T-helper 2 cell treated with Interferon-gamma antibody and Interleukin-4, amounts not matched to agents 100 ng/mL and 5 ng/mL, for 36 hours (primary cell): ENCODE measurements around the gene ADCY3. TPM values are rescaled to one million over a fixed set of nuclear protein-coding genes. Genes with fewer than 3 reads are reported as not detected.

Experiments used
- intact Hi-C: fragments of 100-400 bp; cut with micrococcal nuclease; formaldehyde crosslinking; loops from one replicate; pipeline ENCODE4 v1.15.1; 2023
- total RNA-seq: library from RNA; stranded (reverse); gene quantifications from 2 replicates; pipeline ENCODE4 v1.2.3, GENCODE V29; 2022

The ADCY3 gene
- total RNA-seq, 1 donor from 2014 or later = 73.3 TPM

DNA sequence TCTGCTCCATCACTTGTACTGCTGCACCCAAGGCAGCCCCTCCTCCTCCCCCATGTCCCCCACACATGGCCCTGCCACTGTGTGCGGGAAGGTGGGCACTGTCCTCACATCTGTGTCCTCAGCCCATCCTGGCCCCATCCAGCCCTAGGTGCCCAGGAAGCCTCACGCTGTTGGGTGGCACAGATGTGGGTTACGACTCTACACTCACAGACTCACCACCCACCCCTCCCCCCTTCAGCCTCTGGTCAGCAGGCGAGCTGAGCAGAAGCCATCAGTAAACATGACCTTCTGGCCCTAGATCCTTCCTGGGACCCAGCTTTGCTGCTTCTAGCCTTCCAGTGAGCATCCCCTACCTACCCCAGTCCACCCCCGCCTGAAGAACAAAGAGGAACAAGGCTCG, 43.0 kb downstream of the ADCY3 start:
- intact Hi-C loops = no loop called here

DNA sequence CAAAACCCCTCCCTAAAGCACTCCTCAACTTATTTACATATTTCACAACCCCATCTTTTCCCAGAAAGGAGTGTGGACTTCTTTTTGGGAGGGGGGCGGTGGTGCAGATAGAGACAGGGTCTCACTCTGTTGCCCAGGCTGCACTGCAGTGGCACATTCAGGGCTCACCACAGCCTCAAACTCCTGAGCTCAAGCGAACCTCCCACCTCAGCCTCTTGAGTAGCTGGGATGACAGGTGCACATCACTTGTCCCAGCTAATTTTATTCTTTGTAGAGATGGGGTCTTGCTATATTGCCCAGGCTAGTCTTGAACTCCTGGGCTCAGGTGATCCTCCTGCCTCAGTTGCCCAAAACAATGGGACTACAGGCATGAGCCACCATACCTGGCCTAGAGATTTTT, 44.1 kb downstream of the ADCY3 start:
- intact Hi-C loops = no loop called here

DNA sequence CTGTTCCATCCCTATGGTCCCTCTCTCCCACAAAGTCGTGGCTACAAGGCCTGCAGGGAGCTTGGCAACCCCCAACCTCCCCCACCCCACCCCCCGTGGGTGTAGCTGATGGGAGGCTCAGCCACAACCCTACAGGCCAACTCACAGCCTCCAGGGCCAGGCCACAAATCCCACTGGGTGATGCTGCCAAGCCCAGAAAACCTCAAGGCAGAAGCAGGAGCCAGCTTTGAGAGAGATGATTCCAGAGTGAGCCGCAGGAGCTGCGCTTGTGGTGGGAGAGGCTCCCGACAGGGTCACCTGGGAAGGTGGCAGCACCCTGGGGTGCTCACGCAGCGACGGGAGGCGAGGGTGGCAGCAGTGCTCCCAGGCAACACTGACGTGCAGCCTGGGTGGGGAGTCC, 44.8 kb downstream of the ADCY3 start:
- intact Hi-C loops = no loop called here

DNA sequence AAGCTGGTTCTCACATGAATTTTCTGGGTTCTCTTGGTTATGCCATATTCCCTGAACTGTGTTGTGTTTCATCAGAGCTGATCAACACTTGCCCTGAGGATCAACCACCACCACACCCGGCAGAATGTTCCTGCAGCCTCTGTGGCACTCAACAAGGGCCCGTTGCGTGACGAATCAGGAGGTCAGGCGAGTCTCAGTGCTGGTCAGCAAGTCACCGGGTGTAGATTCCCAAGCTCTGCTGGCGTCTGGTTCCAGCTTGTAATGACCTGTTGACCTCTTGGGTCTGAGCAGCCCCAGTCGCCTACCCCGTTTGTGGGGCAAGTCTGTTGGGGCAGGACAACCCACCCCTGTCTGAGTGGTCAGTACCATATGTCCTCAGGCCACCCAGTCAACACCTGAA, 46.0 kb downstream of the ADCY3 start:
- intact Hi-C loops = no loop called here

DNA sequence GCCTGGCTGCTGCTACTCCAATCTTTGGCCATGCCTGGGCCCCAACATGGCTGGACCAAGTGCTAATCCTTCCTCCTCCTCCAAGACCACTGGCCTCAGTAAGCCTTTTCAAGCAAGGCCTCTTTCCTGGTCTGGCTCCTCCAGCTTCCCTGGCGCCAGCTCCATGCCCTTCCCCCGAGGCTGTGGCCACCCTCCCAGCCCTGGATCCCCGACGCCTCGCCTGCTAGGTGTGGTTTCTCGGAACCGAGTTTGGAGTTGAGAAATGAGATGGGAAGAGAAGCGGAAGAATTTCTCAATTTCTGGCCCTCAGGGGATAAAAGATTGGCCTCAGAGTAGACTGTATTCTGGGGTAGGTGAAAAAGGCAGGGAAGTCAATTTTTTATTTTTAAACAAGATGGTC, 46.4 kb downstream of the ADCY3 start:
- intact Hi-C loops = no loop called here

DNA sequence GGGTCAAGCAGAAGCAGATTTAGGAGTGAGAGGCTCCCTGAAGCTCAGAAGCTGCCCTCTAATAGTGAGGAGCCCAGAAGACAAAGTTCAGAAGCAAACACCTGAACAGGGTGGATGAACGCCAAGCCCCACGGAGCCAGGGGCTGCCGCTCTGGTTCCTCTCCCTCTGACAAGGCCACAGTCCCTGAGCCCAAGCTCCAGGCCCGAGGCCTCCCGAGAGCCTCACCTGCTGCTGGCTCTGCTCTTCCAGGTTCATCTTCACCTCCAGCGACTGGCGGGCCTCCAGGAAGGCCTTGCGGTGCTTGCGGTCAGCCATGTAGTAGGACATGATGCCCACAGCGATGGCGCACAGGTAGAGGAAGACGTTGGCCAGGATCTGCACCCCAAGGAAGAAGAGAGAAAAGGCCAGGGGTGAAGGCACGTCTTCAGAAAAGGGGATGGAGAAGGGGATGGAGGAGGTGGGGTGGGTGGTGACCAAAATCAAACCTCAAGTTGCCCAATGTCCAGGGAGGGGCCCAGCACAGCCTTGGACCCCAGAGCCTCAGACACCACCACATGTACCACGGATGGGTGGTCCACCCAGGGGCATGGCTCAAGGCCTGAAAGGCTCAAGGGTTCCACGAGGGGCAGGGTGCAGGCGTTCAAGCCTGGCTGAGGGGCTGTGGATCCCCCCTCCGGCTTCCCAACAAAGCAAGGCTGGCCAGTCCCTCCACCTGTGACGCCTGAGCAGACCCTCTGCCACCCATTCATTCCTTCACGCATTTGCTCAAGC, 47.5 kb downstream of the ADCY3 start:
- intact Hi-C loops = no loop called here

DNA sequence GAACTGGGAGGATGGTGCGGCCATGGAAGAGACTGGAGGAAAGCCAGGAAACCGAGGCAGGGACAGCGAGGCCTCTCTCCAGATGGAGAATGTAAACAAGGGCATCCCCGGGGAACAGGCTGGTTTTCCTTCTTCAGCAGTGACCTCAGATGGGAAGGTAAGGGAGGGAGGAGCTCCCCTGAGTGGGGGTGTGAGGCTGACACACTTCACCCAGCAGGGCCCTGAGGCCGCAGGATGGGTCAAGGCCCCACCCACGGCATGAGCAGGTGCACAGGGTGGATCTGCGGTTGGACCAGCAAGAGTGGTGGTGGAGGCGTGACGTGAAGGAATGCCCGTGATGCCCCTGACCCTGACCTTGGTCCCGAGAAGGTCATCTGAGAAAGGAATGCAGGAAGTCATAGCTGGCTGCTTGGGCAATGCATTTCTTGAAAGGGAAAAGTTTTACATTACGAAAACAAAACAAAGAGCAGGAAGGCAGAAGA, 48.1 kb downstream of the ADCY3 start:
- intact Hi-C loops = no loop called here

DNA sequence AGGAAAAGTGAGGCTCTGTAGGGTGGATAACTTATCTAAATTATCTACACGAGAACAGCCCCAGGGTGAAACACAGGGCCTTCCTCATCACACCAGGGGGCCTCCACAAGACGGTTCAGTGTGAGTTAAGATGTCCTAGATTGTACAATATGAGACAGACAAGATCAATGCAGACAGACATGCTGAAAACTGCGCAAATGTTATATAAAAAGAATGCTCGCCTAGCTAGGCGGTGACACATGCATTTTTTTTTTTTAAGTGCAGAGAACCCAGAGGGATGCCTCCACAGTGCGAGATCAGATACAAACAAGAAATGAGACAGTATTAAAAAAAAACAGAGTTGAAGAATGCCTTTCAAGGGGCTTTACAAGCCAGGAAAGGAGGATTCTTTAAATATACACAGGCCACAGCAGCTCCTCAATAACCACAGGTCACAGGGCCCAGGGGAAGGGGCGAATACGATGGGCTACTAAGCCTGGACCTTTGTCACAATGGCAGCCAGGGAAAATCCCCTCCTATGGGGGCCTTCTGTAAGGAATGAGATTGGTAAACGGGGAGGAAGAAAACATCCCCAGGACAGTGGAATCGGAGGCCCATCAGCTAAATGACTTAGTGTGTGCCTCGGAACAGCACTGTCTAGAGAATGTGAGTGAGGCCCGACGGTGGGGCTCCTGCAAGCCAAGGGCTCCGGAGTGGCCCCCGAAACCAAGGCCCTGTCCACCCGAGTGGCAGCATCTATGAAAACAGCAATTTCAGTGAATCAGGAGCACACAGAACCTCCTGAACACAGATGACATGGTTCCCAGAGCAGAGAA, 48.9 kb downstream of the ADCY3 start:
- intact Hi-C loops = no loop called here

DNA sequence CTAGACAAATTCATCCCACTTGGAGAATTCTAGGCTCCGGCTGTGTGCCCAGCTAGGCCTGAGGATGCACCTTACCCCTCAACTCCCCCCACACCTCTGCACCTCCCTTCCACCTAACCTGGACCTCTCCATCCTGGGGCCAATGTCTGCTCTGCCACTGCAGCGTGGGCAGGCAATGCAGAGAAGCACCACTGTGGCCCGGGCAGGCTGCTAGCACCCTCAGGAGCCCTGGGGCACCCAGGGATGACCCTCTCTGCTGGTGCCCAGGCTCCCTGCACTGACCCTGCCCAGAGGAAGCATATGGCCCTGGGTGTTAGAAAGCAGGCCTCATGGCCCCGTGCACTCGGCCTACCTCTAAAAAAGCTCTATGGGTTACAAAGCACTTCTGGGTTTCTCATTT, 49.6 kb downstream of the ADCY3 start:
- intact Hi-C loops = no loop called here

DNA sequence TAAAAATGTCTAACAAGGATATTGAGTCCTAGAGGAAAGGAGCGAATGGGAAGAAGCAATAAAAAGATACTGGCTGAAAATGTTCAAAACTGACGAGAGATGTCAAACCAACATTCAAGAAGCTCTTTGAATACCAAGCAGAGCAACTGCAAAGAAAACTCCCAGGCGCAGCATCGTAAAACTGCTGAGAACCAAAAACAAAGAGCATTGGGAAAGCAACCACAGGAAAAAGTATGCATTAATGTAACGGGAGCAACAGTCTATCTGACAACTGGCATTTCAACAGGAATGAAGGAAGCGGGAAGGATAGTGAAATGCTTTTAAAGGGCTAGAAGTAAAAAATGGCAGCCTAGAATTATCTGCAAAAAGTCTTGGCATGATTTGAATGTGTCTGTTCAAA, 53.1 kb downstream of the ADCY3 start:
- intact Hi-C loops = no loop called here

DNA sequence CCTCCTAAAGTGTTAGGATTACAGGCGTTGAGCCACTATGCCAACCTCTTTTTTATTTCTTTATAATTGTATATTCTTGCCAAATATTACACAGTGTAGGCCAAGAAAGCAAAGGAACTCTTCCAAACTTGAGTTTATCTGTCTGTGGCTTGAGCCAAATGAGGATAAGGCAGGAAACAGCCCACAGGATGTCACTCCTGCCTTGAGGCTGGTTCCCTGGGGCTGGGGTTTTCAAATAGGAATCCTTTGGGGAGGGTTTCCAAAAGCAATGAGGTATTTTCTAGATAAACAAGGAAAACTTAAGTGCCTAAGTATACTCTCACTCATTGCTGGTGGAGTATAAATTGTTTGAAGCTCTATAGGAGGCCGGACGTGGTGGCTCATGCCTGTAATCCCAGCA, 56.4 kb downstream of the ADCY3 start:
- intact Hi-C loops = no loop called here

DNA sequence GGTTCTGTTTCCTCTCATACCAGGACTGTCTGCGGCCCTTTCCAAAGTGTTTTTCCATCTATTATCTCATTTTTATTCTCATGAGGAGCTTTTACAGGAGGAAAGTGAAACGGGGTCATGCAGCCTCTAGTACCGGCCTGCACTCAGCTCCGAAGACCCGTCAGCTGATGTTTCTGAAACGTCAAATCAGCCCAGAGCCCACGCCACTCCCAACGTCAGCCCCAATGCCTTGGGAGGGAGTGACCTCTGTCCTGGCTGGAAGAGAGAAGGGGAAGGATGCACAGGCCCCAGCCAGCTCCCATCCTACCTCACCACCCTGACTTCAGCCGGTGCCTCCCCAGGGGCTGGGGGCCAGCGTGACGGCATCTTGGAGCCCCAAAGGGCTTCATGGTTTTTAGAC, 58.5 kb downstream of the ADCY3 start:
- intact Hi-C loops = no loop called here

DNA sequence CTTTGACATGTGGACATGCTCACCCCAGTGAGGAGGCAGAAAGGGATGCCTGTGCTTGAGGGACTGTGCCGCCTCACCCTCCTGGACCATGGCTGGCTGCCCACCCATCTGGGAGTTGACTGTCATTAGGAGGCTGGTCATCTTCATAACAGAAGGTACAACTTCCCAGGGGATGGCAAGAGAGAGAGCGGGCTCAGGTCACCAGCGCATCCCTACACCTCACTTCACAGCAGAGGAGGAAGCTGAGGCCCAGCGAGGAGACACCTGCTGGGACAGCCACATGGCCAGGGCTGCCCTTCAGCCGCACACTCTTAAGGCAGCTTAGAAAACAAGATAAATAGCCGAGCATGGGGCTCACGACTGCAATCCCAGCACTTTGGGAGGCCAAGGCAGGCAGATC, 59.4 kb downstream of the ADCY3 start:
- intact Hi-C loops = no loop called here

DNA sequence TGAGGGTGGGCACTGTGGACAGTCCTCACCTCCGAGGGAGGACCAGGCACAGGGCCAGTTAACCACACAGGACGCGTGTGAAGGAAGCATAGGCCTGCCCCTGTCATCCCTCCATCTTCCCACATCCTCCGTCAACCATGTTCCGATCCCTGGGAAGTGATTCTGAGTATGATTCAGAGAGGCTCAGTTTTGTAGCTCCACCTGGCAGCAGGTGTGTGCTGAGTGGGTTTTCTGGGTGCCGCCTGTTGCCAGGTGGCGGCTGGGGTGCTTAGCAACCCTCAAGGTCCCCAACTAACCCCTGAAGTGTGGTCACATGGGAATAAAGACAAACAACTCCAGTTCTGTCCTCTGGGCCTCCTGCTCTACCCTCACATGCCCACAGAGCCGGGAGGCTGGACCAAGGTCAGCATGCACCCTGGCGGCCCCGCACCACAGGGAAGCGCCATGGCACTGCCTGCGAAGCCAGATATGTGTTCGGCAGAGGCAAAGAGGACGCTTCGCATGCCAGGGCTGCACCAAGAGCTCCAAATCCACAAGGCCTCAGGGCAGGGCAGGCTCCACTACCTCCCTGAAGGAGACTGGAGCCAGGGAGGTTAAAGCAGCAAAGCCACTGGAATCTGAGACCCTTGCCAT, 60.0 kb downstream of the ADCY3 start:
- intact Hi-C loops = no loop called here

DNA sequence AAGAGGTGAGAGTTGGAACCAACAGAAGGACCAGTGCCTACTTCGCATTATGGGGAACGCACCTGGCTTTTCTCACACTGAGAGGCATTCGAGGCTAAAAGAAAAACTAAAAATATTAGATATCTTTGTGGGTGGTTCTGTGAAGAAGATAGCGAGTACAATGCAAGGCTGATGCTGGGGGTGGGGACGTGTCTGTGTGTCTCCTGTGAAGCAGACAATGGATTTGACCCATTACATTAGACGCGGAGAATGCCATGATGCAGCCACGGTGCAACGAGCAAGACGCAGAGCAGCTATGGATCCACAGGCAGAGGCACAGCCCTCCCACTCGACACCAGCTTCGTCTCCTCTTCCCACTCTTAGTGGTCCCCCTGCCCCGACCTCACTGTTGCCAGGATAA, 61.0 kb downstream of the ADCY3 start:
- intact Hi-C loops = no loop called here

DNA sequence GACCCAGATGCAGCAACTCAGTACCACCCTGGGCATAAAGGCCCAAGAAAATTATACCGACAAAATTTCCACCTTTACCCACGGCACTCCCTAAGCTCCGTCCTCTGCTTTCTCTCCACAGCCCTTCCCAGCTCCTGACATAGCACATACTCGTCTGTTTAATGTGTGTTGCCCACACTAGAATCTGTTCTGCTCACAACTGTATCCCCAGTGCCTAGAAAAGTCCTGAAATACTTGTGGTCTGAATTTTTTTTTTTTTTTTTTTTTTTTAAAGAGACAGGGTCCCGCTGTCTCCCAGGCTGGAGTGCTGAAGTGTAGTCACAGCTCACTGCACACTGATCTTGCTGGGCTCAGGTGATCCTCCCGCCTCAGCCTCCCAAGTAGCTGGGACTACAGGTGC, 62.3 kb downstream of the ADCY3 start:
- intact Hi-C loops = no loop called here

DNA sequence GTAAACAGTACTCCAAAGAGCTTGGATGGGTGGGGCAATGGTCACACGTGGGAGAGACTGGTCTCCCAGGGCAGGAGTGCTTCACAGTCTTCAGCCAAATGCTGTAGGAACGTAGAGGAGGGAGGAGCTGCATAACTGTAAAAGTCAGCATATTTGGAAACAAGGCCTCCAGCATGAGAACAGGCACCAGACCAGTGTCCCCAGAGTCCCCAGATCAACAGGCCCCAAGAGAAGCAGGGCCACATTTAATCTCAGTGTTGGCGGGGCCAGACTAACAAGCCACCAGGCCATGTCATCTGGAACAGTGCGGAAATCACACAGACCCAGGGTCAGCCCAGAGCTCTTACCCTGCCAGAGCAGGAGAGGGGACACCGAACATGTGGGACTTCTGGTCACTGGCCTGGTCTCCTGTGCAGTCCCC, 63.2 kb downstream of the ADCY3 start:
- intact Hi-C loops = no loop called here

DNA sequence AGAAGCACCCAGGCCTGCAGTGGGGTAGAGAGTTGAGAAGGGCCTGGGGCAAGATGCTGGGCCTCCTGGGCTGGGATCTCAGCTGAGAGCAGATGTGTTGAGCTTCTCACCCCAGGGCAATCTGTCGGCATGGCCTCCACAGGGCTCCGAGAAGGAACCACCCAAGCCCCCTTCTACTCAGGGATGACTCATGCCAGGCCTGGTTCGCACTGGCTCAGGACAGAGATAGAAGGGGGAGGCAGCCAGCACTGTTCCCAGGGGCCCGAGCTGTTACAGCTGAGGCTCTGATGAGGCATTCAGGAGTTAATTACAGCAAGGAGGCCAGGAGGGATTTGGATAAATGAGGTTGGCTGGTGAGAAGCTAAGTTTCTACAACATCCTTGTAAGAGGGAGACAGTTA, 64.3 kb downstream of the ADCY3 start:
- intact Hi-C loops = no loop called here

DNA sequence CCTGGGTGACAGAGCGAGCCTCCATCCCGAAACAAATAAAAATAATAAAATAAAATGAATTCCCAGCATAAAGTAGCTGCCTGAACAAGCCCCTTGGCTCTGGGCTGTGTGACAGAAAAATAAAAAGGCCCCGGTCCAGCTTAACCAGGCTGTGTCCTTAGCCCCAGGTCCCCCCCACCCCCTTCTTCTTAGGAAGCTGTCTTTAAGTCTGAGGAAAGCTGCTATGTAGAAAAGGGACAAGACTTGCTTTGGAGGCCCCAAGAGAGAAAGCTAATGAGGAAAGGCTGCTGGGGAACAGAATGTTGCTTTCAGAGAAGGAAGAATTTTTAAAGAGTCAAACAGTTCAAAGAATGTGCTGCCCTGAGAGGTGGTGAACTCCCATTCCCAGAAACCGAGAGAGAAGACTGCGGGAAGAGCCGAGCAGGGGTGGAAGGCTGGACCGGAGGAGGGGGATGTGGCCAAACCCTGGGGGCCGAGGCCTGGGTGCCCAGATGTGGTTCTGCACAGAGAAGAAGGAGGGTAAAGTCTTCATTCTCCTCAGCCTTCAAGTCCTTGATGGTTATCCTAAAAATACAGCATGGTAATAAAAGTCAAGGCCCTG, 64.9 kb downstream of the ADCY3 start:
- intact Hi-C loops = no loop called here

DNA sequence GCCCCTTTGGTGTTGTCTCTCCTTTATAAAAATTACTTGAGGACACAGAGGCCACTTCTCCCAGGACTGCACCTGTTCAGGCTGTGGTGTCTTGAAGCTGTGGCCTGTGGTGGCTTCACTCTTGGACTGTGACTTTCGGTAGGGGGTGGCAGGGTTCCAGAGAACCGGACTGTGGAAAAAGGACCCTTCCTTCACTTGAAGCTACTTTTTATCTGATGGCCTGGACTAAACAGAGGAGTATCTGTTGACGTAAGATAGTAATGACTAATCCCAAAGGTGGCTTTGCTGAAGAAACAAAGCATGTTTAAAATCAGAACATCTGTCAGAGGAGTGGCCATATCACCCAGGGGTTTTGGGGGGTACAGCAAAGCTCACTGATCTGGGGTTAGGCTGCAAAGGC, 66.0 kb downstream of the ADCY3 start:
- intact Hi-C loops = no loop called here

DNA sequence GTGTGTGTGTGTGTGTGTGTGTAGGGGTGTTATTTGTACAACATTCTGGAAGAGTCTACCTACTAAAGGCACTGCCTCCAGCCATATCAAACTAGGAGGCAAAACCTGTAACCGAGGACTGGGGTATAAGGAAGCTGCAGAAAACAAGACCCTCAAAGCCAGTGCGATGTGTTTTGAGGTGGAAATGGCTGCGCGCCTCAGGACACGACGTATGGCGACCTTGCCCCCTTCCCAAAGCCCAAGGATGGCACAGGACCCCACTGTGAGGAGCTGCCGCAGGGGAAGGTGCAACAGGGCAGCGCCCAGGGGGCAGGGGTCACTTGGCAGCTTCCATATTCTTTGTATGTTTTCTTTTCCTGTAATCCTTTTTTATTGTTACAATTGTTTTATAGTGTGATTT, 67.0 kb downstream of the ADCY3 start:
- intact Hi-C loops = no loop called here
